HEK293 (cell line): Measurements from ENCODE around the gene PGC.
A peak's percentile ranks its signal among the peaks of the same experiment; 100 is the strongest.

Experiments
- CTCF ChIA-PET: fragments of 350-600 bp; formaldehyde crosslinking; extraction: SDS; loops from one replicate; lab custom pipeline; 2021; ENCODE audit warnings: antibody characterized with exemption; lab: Yijun Ruan, JAX
- POLR2A ChIA-PET: fragments of 300-600 bp; formaldehyde crosslinking; extraction: SDS; loops from one replicate; lab custom pipeline; 2020; ENCODE audit warnings: antibody characterized with exemption, inconsistent platforms; lab: Yijun Ruan, JAX
- H3K27ac ChIP-seq: fragments of 200-500 bp; sonication (Bioruptor generic); 2 replicates; pipeline ENCODE4 v1.5.1; 2014; ENCODE audit warnings: low read depth, low read length, control low read depth, inconsistent platforms; ENCODE audit errors: extremely low read depth
- H3K36me3 ChIP-seq, 2 experiments: fragments of 200-500 bp in 1 of 2; sonication (Bioruptor generic) in 1 of 2; 1 replicate in 1 of 2; 2 replicates in 1 of 2; pipeline ENCODE4 v1.5.1; 2014 to 2017; ENCODE audit warnings: inconsistent platforms in 2 of 2, low read length in 2 of 2; ENCODE audit not compliant: control insufficient read depth in 2 of 2, insufficient read depth in 1 of 2
- H3K4me1 ChIP-seq: fragments of 200-500 bp; sonication (Bioruptor generic); 2 replicates; pipeline ENCODE4 v1.5.1; 2014; ENCODE audit warnings: mild to moderate bottlenecking, low read length, inconsistent platforms; ENCODE audit not compliant: control insufficient read depth, insufficient read depth
- H3K4me3 ChIP-seq: 2 replicates; pipeline ENCODE4 v1.5.1; 2011; ENCODE audit warnings: low read depth, mild to moderate bottlenecking, control low read depth, low read length, moderate library complexity
- H3K9me3 ChIP-seq: fragments of 200-500 bp; sonication (Bioruptor generic); 2 replicates; pipeline ENCODE4 v1.5.1; 2014; ENCODE audit warnings: low read depth, low read length, inconsistent platforms; ENCODE audit not compliant: control insufficient read depth, insufficient read depth
- EGR2 ChIP-seq: fragments of 450-650 bp; formaldehyde crosslinking; IDR thresholded peaks from 2 replicates; pipeline ENCODE4 v1.5.1; 2016; ENCODE audit warnings: low read depth, missing biosample characterization, missing genetic modification characterization
- SCRT1 ChIP-seq: fragments of 450-650 bp; formaldehyde crosslinking; IDR thresholded peaks from 2 replicates; pipeline ENCODE4 v1.5.1; 2016; ENCODE audit warnings: missing biosample characterization, missing genetic modification characterization, borderline replicate concordance
- SP3 ChIP-seq: fragments of 450-650 bp; formaldehyde crosslinking; IDR thresholded peaks from 2 replicates; pipeline ENCODE4 v1.5.1; 2016; ENCODE audit warnings: missing biosample characterization, missing genetic modification characterization
- TSHZ1 ChIP-seq: fragments of 450-650 bp; formaldehyde crosslinking; IDR thresholded peaks from 2 replicates; pipeline ENCODE4 v1.5.1; 2016; ENCODE audit warnings: missing biosample characterization, missing genetic modification characterization, borderline replicate concordance
- ZBTB1 ChIP-seq: fragments of 450-650 bp; formaldehyde crosslinking; IDR thresholded peaks from 2 replicates; pipeline ENCODE4 v1.5.1; 2016; ENCODE audit warnings: missing biosample characterization, missing genetic modification characterization
- ZBTB20 ChIP-seq: fragments of 450-650 bp; formaldehyde crosslinking; IDR thresholded peaks from 2 replicates; pipeline ENCODE4 v1.5.1; 2016; ENCODE audit warnings: missing biosample characterization, missing genetic modification characterization
- ZBTB44 ChIP-seq: fragments of 450-650 bp; IDR thresholded peaks from 2 replicates; pipeline ENCODE4 v1.5.1; 2018; ENCODE audit warnings: missing biosample characterization, mild to moderate bottlenecking, missing genetic modification characterization
- ZFP41 ChIP-seq: fragments of 450-650 bp; formaldehyde crosslinking; IDR thresholded peaks from 2 replicates; pipeline ENCODE4 v1.5.1; 2016; ENCODE audit warnings: missing biosample characterization, missing genetic modification characterization, borderline replicate concordance
- ZNF114 ChIP-seq: fragments of 450-650 bp; formaldehyde crosslinking; IDR thresholded peaks from 2 replicates; pipeline ENCODE4 v1.5.0; 2017; ENCODE audit warnings: missing biosample characterization, missing genetic modification characterization
- ZNF2 ChIP-seq: fragments of 450-650 bp; formaldehyde crosslinking; IDR thresholded peaks from 2 replicates; pipeline ENCODE4 v1.5.1; 2016; ENCODE audit warnings: missing biosample characterization, missing genetic modification characterization
- ZNF221 ChIP-seq: fragments of 450-650 bp; formaldehyde crosslinking; IDR thresholded peaks from 2 replicates; pipeline ENCODE4 v1.5.1; 2017; ENCODE audit warnings: missing biosample characterization, missing genetic modification characterization, borderline replicate concordance
- ZNF223 ChIP-seq: fragments of 450-650 bp; formaldehyde crosslinking; IDR thresholded peaks from 2 replicates; pipeline ENCODE4 v1.5.1; 2016; ENCODE audit warnings: missing biosample characterization, missing genetic modification characterization
- ZNF280C ChIP-seq: fragments of 450-650 bp; formaldehyde crosslinking; IDR thresholded peaks from 2 replicates; pipeline ENCODE4 v1.5.1; 2016; ENCODE audit warnings: missing biosample characterization, missing genetic modification characterization
- ZNF292 ChIP-seq: fragments of 450-650 bp; formaldehyde crosslinking; IDR thresholded peaks from 2 replicates; pipeline ENCODE4 v1.5.1; 2016; ENCODE audit warnings: low read depth, missing biosample characterization, missing genetic modification characterization, borderline replicate concordance
- ZNF354C ChIP-seq: fragments of 450-650 bp; formaldehyde crosslinking; IDR thresholded peaks from 2 replicates; pipeline ENCODE4 v1.5.1; 2016; ENCODE audit warnings: missing biosample characterization, missing genetic modification characterization, low read depth, borderline replicate concordance
- ZNF510 ChIP-seq: fragments of 450-650 bp; formaldehyde crosslinking; IDR thresholded peaks from 2 replicates; pipeline ENCODE4 v1.5.1; 2018; ENCODE audit warnings: mild to moderate bottlenecking, missing genetic modification characterization, missing biosample characterization; ENCODE audit not compliant: insufficient replicate concordance
- ZNF549 ChIP-seq: fragments of 450-650 bp; IDR thresholded peaks from 2 replicates; pipeline ENCODE4 v1.5.1; 2018; ENCODE audit warnings: missing biosample characterization, missing genetic modification characterization, mild to moderate bottlenecking, inconsistent platforms, moderate library complexity
- ZNF561 ChIP-seq: fragments of 450-650 bp; IDR thresholded peaks from 2 replicates; pipeline ENCODE4 v1.5.1; 2018; ENCODE audit warnings: missing biosample characterization, missing genetic modification characterization, borderline replicate concordance
- ZNF645 ChIP-seq: fragments of 450-650 bp; formaldehyde crosslinking; IDR thresholded peaks from 2 replicates; pipeline ENCODE4; 2016; ENCODE audit warnings: missing biosample characterization, missing genetic modification characterization
- ZNF660 ChIP-seq: fragments of 450-650 bp; IDR thresholded peaks from 2 replicates; pipeline ENCODE4 v1.5.1; 2018; ENCODE audit warnings: missing biosample characterization, mild to moderate bottlenecking, missing genetic modification characterization
- ZNF664 ChIP-seq: fragments of 450-650 bp; formaldehyde crosslinking; IDR thresholded peaks from 2 replicates; pipeline ENCODE4 v1.5.1; 2016; ENCODE audit warnings: missing biosample characterization, missing genetic modification characterization
- ZNF692 ChIP-seq: fragments of 450-650 bp; formaldehyde crosslinking; IDR thresholded peaks from 2 replicates; pipeline ENCODE4 v1.5.1; 2016; ENCODE audit warnings: missing biosample characterization, missing genetic modification characterization
- ZNF785 ChIP-seq: fragments of 450-650 bp; formaldehyde crosslinking; IDR thresholded peaks from 2 replicates; pipeline ENCODE4 v1.5.1; 2016; ENCODE audit warnings: missing biosample characterization, missing genetic modification characterization
- ZNF791 ChIP-seq: fragments of 450-650 bp; formaldehyde crosslinking; IDR thresholded peaks from 2 replicates; pipeline ENCODE4 v1.5.1; 2016; ENCODE audit warnings: missing biosample characterization, missing genetic modification characterization
- ZSCAN23 ChIP-seq: fragments of 450-650 bp; formaldehyde crosslinking; IDR thresholded peaks from 2 replicates; pipeline ENCODE4 v1.5.1; 2016; ENCODE audit warnings: missing biosample characterization, missing genetic modification characterization
- ZSCAN4 ChIP-seq: fragments of 450-650 bp; formaldehyde crosslinking; IDR thresholded peaks from 2 replicates; pipeline ENCODE4 v1.5.1; 2017; ENCODE audit warnings: missing biosample characterization, missing genetic modification characterization

The PGC gene

GRCh38 chr6:41781366-41781730, 34.2 kb upstream of the PGC start (continued):
- no peak for TF ChIP-seq ZNF510
- no peak for TF ChIP-seq ZNF114
- TF ChIP-seq ZBTB1 (tag by site-specific recombination) = no peak
- TF ChIP-seq ZNF561 (tag by site-specific recombination) = no peak
- no peak for TF ChIP-seq ZSCAN4 (tag by site-specific recombination)
- TF ChIP-seq ZNF280C (tag by site-specific recombination) = no peak
- TF ChIP-seq ZNF645 (tag by site-specific recombination) = no peak
- TF ChIP-seq ZNF2 (tag by site-specific recombination) = no peak
- TF ChIP-seq ZNF660 (tag by site-specific recombination) = no peak
- no peak for TF ChIP-seq ZNF549 (tag by site-specific recombination)
- TF ChIP-seq ZNF223 (tag by site-specific recombination) = peak; percentile 44; the same call in 1 of the 2 replicates
- TF ChIP-seq ZBTB20 = no peak; the same call in 1 of the 2 replicates
- TF ChIP-seq ZNF221 = no peak
- TF ChIP-seq ZFP41 = no peak
- TF ChIP-seq ZSCAN23 = no peak
- TF ChIP-seq SCRT1 = no peak
- TF ChIP-seq EGR2 (tag by site-specific recombination) = peak; percentile 85
- no peak for TF ChIP-seq ZNF292
- TF ChIP-seq ZBTB44 (tag by site-specific recombination) = no peak
- peak; percentile 34 for TF ChIP-seq SP3 (tag by site-specific recombination)

- Histone ChIP-seq H3K27ac (peak within 1 kb of the TSS; percentile 52; the same call in 1 of the 2 replicates), H3K36me3 (peaks cover 4 to 20% of the 10 kb centered on the region in 2 experiments; a peak in 1 of 3 replicates), H3K9me3 (no peaks in the 10 kb centered on the region), H3K4me1 (peaks cover 6% of the 10 kb centered on the region), H3K4me3 (peak within 1 kb of the TSS; percentile 59)
- ChIA-PET CTCF (interaction anchor here (0.6 to 10.9 kb wide), 11 partner anchors 45 to 772 kb away, joined by 3 to 192 read pairs (median 3); partner anchors contain the start of gene TFEB), POLR2A (interaction anchor here (1.0 to 1.9 kb wide), 2 partner anchors 140 to 264 kb away, joined by 3 to 5 read pairs; partner anchors contain the start of genes BYSL and MED20)
- TF ChIP-seq ZNF692 (tag by site-specific recombination) = peak; percentile 67
- TF ChIP-seq ZNF791 = no peak
- no peak for TF ChIP-seq ZNF664 (tag by site-specific recombination)
- no peak for TF ChIP-seq TSHZ1 (tag by site-specific recombination)
- TF ChIP-seq ZSCAN23 = no peak
- TF ChIP-seq ZNF785 = no peak
- no peak for TF ChIP-seq ZNF354C (tag by site-specific recombination)
Observed at GRCh38 chr6:41780551-41781365, 33.6 kb upstream of the PGC start, which contains the start of gene PRICKLE4. TSS of gene PRICKLE4 (plus strand) at chr6:41780782. CDS start at chr6:41783474, 2,692 bp downstream.
